ENCODE measurements around the gene FFAR2.

DNA sequence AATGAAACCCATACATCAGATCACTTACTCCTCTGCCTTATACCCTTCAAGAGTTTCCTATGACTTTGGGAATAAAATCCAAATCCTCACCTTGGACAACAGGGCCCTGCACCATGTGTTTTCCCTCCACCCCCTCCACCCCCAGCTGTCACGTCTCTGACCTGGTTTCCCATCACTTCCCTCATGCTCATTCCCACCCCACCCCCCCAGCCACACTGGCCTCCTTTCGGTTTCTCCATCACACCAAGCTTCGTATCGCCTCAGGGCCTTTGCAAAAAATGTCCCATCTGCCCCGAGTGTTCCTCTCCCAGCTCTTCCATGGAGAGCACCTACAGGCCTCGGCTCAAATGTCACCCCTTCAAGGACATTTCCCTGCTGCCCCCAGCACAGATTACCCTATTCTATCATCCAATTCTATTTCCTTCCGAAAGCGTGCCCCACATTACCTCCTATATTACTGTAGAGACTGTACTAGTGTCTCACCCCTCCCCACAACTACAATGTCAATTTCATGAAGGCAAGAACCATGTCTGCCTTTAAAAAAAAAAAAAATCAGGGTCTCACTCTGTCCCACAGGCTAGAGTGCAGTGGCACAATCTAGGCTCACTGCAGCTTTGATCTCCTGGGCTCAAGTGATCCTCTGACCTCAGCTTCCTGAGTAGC, 16.8 kb upstream of the FFAR2 start:
- TF ChIP-seq, protein P1, sequence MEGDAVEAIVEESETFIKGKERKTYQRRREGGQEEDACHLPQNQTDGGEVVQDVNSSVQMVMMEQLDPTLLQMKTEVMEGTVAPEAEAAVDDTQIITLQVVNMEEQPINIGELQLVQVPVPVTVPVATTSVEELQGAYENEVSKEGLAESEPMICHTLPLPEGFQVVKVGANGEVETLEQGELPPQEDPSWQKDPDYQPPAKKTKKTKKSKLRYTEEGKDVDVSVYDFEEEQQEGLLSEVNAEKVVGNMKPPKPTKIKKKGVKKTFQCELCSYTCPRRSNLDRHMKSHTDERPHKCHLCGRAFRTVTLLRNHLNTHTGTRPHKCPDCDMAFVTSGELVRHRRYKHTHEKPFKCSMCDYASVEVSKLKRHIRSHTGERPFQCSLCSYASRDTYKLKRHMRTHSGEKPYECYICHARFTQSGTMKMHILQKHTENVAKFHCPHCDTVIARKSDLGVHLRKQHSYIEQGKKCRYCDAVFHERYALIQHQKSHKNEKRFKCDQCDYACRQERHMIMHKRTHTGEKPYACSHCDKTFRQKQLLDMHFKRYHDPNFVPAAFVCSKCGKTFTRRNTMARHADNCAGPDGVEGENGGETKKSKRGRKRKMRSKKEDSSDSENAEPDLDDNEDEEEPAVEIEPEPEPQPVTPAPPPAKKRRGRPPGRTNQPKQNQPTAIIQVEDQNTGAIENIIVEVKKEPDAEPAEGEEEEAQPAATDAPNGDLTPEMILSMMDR (IDR thresholded peaks at IDR 0.05), result no peak
- no peak for TF ChIP-seq POLR2A (IDR thresholded peaks at IDR 0.05)
